K562 (cell line): Measurements from ENCODE around the gene KRT83. TPM values are rescaled to one million over a fixed set of nuclear protein-coding genes. Genes with fewer than 3 reads are reported as not detected.

Source experiments
- ATAC-seq: fragments of 200-7000 bp; cut with Tn5 transposase; 3 replicates; pipeline ENCODE4 v1.9.1; 2020; ENCODE audit warnings: moderate library complexity
- BruUV-seq: library from RNA; stranded (reverse); fragments of 400-500 nt; replicated peaks from 2 replicates; lab custom pipeline; 2021; lab: Mats Ljungman, UMichigan
- CTCF ChIA-PET: fragments of 300-600 bp; formaldehyde crosslinking; extraction: SDS; loops from one replicate; lab custom pipeline; 2021; ENCODE audit warnings: low intra/inter-chr PET ratio; lab: Yijun Ruan, JAX
- POLR2A ChIA-PET: fragments of 300-600, 350-650 bp; sonication (Branson Sonifier 250); formaldehyde crosslinking; extraction: SDS; loops from one replicate; lab custom pipeline; 2021; ENCODE audit warnings: antibody characterized with exemption, inconsistent platforms; lab: Yijun Ruan, JAX
- DNase-seq, 4 experiments: peaks; one replicate each; pipeline versions ENCODE4 v3.0.0 to v3.0.0-alpha.2; 2011 to 2018; ENCODE audit warnings: low spot score in 3 of 4, mixed read lengths in 3 of 4; ENCODE audit errors: extremely low read depth in 1 of 4
- FAIRE-seq: peaks from 2 replicates; lab custom pipeline; 2011; peaks lifted over from hg19 to GRCh38; lab: Jason Lieb, UNC
- H2AFZ ChIP-seq: 2 replicates; pipeline ENCODE4 v1.6.0; 2011; ENCODE audit warnings: low read depth, low read length, control low read depth, inconsistent platforms
- H3K27ac ChIP-seq: fragments of 200-600 bp; 3 replicates; pipeline ENCODE4 v1.8.0; 2011; ENCODE audit warnings: low read depth, mild to moderate bottlenecking, control low read depth, inconsistent platforms, low read length, moderate library complexity, mixed read lengths; ENCODE audit errors: extremely low read depth
- H3K27me3 ChIP-seq, 2 experiments: fragments of 300-600 bp in 1 of 2; 2 replicates in 1 of 2; 3 replicates in 1 of 2; pipeline versions ENCODE4 v1.6.0 to v1.8.0; 2011; ENCODE audit warnings: inconsistent platforms in 2 of 2, low read length in 2 of 2, mild to moderate bottlenecking in 1 of 2, mixed read lengths in 1 of 2, moderate library complexity in 1 of 2; ENCODE audit not compliant: control insufficient read depth in 2 of 2, insufficient read depth in 2 of 2
- H3K36me3 ChIP-seq: fragments of 300-600 bp; 3 replicates; pipeline ENCODE4 v1.8.0; 2011; ENCODE audit warnings: mild to moderate bottlenecking, low read length, inconsistent platforms; ENCODE audit not compliant: control insufficient read depth, insufficient read depth
- H3K4me1 ChIP-seq, 2 experiments: fragments of 200-600 bp in 1 of 2; replicated peaks in 1 of 2; 2 replicates in 1 of 2; 3 replicates in 1 of 2; pipeline versions ENCODE4 v1.5.1 to v1.8.0; 2011; ENCODE audit warnings: inconsistent platforms in 2 of 2, low read length in 2 of 2, mild to moderate bottlenecking in 1 of 2, mixed read lengths in 1 of 2, moderate library complexity in 1 of 2; ENCODE audit not compliant: control insufficient read depth in 2 of 2, insufficient read depth in 2 of 2
- H3K4me2 ChIP-seq: 2 replicates; pipeline ENCODE4 v1.6.1; 2011; ENCODE audit warnings: low read length, control low read depth, inconsistent platforms, mixed read lengths; ENCODE audit not compliant: insufficient read depth
- H3K4me3 ChIP-seq: fragments of 200-600 bp; sonication (generic), shearing (Covaris generic); 2 replicates; pipeline ENCODE4 v1.5.1; 2016; ENCODE audit warnings: control low read depth, inconsistent platforms
- H3K79me2 ChIP-seq: fragments of 200-600 bp; 3 replicates; pipeline ENCODE4 v1.8.0; 2011; ENCODE audit warnings: low read length, inconsistent platforms; ENCODE audit not compliant: control insufficient read depth, insufficient read depth
- H3K9ac ChIP-seq, 2 experiments: 2 replicates each; pipeline versions ENCODE4 v1.6.0 to v1.6.1; 2011; ENCODE audit warnings: low read depth in 2 of 2, low read length in 2 of 2, control low read depth in 1 of 2, inconsistent platforms in 1 of 2, mild to moderate bottlenecking in 1 of 2, mixed read lengths in 1 of 2; ENCODE audit not compliant: insufficient read depth in 1 of 2
- H3K9me1 ChIP-seq: one replicate; pipeline ENCODE4 v1.6.0; 2011; ENCODE audit warnings: inconsistent platforms, mild to moderate bottlenecking, low read length, moderate library complexity; ENCODE audit not compliant: control insufficient read depth, insufficient read depth
- H3K9me3 ChIP-seq: replicated peaks from 2 replicates; pipeline ENCODE4 v1.5.1; 2011; ENCODE audit warnings: low read depth, low read length, inconsistent platforms; ENCODE audit not compliant: control insufficient read depth, insufficient read depth
- H4K20me1 ChIP-seq: replicated peaks from 2 replicates; pipeline ENCODE4 v1.6.1; 2011; ENCODE audit warnings: low read length, inconsistent platforms, mixed read lengths; ENCODE audit not compliant: control insufficient read depth, insufficient read depth
- CBX2 ChIP-seq: fragments of 200-600 bp; sonication (generic); IDR thresholded peaks from one replicate; pipeline ENCODE4 v1.6.1; 2012; ENCODE audit warnings: mild to moderate bottlenecking, low read length, inconsistent platforms; ENCODE audit not compliant: insufficient read depth, poor library complexity, severe bottlenecking
- MTA3 ChIP-seq: fragments of 450-650 bp; formaldehyde crosslinking; IDR thresholded peaks from 2 replicates; pipeline ENCODE4 v1.6.1; 2017; ENCODE audit warnings: mild to moderate bottlenecking, borderline replicate concordance
- NCOA6 ChIP-seq: fragments of 450-650 bp; IDR thresholded peaks from 2 replicates; pipeline ENCODE4 v1.6.1; 2017; ENCODE audit warnings: mild to moderate bottlenecking
- ZNF197 ChIP-seq: fragments of 200-800 bp; sonication (Bioruptor generic); IDR thresholded peaks from 2 replicates; pipeline ENCODE4 v1.6.1; 2016; ENCODE audit warnings: low read depth, missing genetic modification characterization, missing compliant biosample characterization
- WGBS: fragments of 100-300 bp; shearing (Covaris generic); methylation state at CpG from one replicate; pipeline ENCODE4 v1.1.6; 2016; ENCODE audit warnings: low coverage, mixed read lengths; ENCODE audit not compliant: insufficient coverage; ENCODE audit errors: missing lambda C conversion rate; 5-methylcytosine and 5-hydroxymethylcytosine counted together
- in situ Hi-C: fragments of 300-500 bp; cut with MboI; formaldehyde crosslinking; loops from 4 replicates; pipeline ENCODE4 v1.15.0; 2018; ENCODE audit warnings: inconsistent platforms, mixed read lengths
- intact Hi-C: fragments of 100-400 bp; cut with micrococcal nuclease; formaldehyde crosslinking; loops from 2 replicates; pipeline ENCODE4 v1.14.2; 2022
- polyA plus RNA-seq, 8 experiments: library from polyadenylated mRNA; depleted of rRNA in 4 of 8; stranded (reverse) in 5 of 8; unstranded in 3 of 8; fragments of >200 nt; fragmentation: Nextera tagmentation in 2 of 8; fragmentation: Illumina TruSeq in 1 of 8; extraction: Ambion mirVana in 2 of 8; extraction: Trizol in 1 of 8; gene quantifications; 2 replicates each; pipeline versions ENCODE4 v1.2.1 to v1.2.3, GENCODE V29; 2011 to 2014; ENCODE audit warnings: inconsistent platforms in 1 of 8, missing spikeins in 1 of 8
- total RNA-seq, 7 experiments: library from RNA; depleted of rRNA in 6 of 7; stranded (reverse); fragments of >200 nt in 6 of 7; fragmentation: Illumina TruSeq in 2 of 7; extraction: Trizol in 2 of 7; gene quantifications; 2 replicates each; pipeline versions ENCODE4 v1.2.1 to v1.2.3, GENCODE V29; 2011 to 2021; ENCODE audit warnings: low replicate concordance in 1 of 7
- TF ChIP-seq, protein P1 (sequence below): fragments of 450-650 bp; conservative IDR thresholded peaks from 2 replicates; pipeline ENCODE4 v1.6.1; 2016; ENCODE audit warnings: missing genetic modification characterization, low read depth, mild to moderate bottlenecking, control low read depth, missing compliant biosample characterization
- TF ChIP-seq, protein P2 (sequence below): fragments of 450-650 bp; IDR thresholded peaks from 2 replicates; pipeline ENCODE4 v1.6.1; 2016

KRT83 gene
- total and polyA plus RNA-seq, 9 of the 15 experiments (the other 6 are each of a cell fraction or from before 2014, with no cell fraction given) = not detected

- ChIA-PET POLR2A (no interaction called here), CTCF (no interaction called here)
Measured at GRCh38 chr12:52323416-52324152, 2.4 kb upstream of the KRT83 start.

More at GRCh38 chr12:52323416-52324152, 2.4 kb upstream of the KRT83 start:
- H3K27me3 ChIP-seq = peaks cover 14 to 60% of the 10 kb centered on the region in 2 experiments; a peak in 4 of 5 replicates
- no peak overlapping the region for H3K4me3 ChIP-seq
- H3K27ac ChIP-seq = no peak overlapping the region
- H2AFZ ChIP-seq = no peak overlapping the region
- WGBS = under 1% methylated on average over 10 of the region's 10 CpGs
- H3K79me2 ChIP-seq = no peaks in the 10 kb centered on the region
- H3K9me1 ChIP-seq = no peaks in the 10 kb centered on the region
- no peaks in the 10 kb centered on the region for H3K36me3 ChIP-seq
- in situ Hi-C loops (no loop called here), intact Hi-C loops (no loop called here)
- H3K9ac ChIP-seq = no peak overlapping the region
- TF ChIP-seq, protein P1, sequence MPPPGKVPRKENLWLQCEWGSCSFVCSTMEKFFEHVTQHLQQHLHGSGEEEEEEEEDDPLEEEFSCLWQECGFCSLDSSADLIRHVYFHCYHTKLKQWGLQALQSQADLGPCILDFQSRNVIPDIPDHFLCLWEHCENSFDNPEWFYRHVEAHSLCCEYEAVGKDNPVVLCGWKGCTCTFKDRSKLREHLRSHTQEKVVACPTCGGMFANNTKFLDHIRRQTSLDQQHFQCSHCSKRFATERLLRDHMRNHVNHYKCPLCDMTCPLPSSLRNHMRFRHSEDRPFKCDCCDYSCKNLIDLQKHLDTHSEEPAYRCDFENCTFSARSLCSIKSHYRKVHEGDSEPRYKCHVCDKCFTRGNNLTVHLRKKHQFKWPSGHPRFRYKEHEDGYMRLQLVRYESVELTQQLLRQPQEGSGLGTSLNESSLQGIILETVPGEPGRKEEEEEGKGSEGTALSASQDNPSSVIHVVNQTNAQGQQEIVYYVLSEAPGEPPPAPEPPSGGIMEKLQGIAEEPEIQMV (tag) = no peak
- TF ChIP-seq ZNF197 (CRISPR knock-in tag) (no peak), CBX2 (no peak), NCOA6 (no peak), MTA3 (no peak)
- TF ChIP-seq, protein P2, sequence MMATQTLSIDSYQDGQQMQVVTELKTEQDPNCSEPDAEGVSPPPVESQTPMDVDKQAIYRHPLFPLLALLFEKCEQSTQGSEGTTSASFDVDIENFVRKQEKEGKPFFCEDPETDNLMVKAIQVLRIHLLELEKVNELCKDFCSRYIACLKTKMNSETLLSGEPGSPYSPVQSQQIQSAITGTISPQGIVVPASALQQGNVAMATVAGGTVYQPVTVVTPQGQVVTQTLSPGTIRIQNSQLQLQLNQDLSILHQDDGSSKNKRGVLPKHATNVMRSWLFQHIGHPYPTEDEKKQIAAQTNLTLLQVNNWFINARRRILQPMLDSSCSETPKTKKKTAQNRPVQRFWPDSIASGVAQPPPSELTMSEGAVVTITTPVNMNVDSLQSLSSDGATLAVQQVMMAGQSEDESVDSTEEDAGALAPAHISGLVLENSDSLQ = no peak
- no peaks in the 10 kb centered on the region for H3K4me1 ChIP-seq
- H3K9me3 ChIP-seq = no peaks in the 10 kb centered on the region
- no peak for FAIRE-seq
- peaks cover 4% of the 10 kb centered on the region; the same call in 1 of the 2 replicates for H4K20me1 ChIP-seq
- ATAC-seq = no peak
- H3K4me2 ChIP-seq = no peak overlapping the region
- DNase-seq = no peak
- no TSS peak for BruUV-seq
